Measurements from ENCODE around the gene ACSL6. TPM values are rescaled to one million over a fixed set of nuclear protein-coding genes. Genes with fewer than 3 reads are reported as not detected.

ACSL6 gene
- total RNA-seq, 1 experiment from 2014 or later: not detected

GRCh38 chr5:131993676-131994075 lies 17.8 kb downstream of the ACSL6 start:
- DNase-seq (ENCODE audit: low read depth): no peak
- in situ Hi-C loops (cut with HindIII; ENCODE audit: low pct_unique_long_range_greater_than_20kb, low sequenced_read_pairs): no loop called here

- DNase-seq (ENCODE audit: low read depth): no peak
- in situ Hi-C loops (cut with HindIII; ENCODE audit: low pct_unique_long_range_greater_than_20kb, low sequenced_read_pairs): no loop called here
Measured at GRCh38 chr5:131992370-131992769, 19.1 kb downstream of the ACSL6 start.

- in situ Hi-C loops (cut with HindIII; ENCODE audit: low pct_unique_long_range_greater_than_20kb, low sequenced_read_pairs): no loop called here
- DNase-seq (ENCODE audit: low read depth): no peak
Measured at GRCh38 chr5:131991593-131992324, 19.7 kb downstream of the ACSL6 start.

GRCh38 chr5:131990716-131991115 lies 20.7 kb downstream of the ACSL6 start:
- no peak for DNase-seq (ENCODE audit: low read depth)
- in situ Hi-C loops (cut with HindIII; ENCODE audit: low pct_unique_long_range_greater_than_20kb, low sequenced_read_pairs): no loop called here

GRCh38 chr5:131988601-131989000 lies 22.9 kb downstream of the ACSL6 start:
- DNase-seq (ENCODE audit: low read depth): no peak
- in situ Hi-C loops (cut with HindIII; ENCODE audit: low pct_unique_long_range_greater_than_20kb, low sequenced_read_pairs): no loop called here

- in situ Hi-C loops (cut with HindIII; ENCODE audit: low pct_unique_long_range_greater_than_20kb, low sequenced_read_pairs): no loop called here
- no peak for DNase-seq (ENCODE audit: low read depth)
Measured at GRCh38 chr5:131987251-131987650, 24.2 kb downstream of the ACSL6 start.

- in situ Hi-C loops (cut with HindIII; ENCODE audit: low pct_unique_long_range_greater_than_20kb, low sequenced_read_pairs): no loop called here
- DNase-seq (ENCODE audit: low read depth): no peak
Measured at GRCh38 chr5:131986161-131986912, 25.1 kb downstream of the ACSL6 start.

GRCh38 chr5:131984956-131985665 lies 26.3 kb downstream of the ACSL6 start:
- in situ Hi-C loops (cut with HindIII; ENCODE audit: low pct_unique_long_range_greater_than_20kb, low sequenced_read_pairs): no loop called here
- DNase-seq (ENCODE audit: low read depth): no peak

GRCh38 chr5:131983244-131983771 lies 28.1 kb downstream of the ACSL6 start:
- in situ Hi-C loops (cut with HindIII; ENCODE audit: low pct_unique_long_range_greater_than_20kb, low sequenced_read_pairs): no loop called here
- DNase-seq (ENCODE audit: low read depth): no peak

GRCh38 chr5:131981516-131981915 lies 29.9 kb downstream of the ACSL6 start:
- in situ Hi-C loops (cut with HindIII; ENCODE audit: low pct_unique_long_range_greater_than_20kb, low sequenced_read_pairs): no loop called here
- no peak for DNase-seq (ENCODE audit: low read depth)

GRCh38 chr5:131980696-131981095 lies 30.8 kb downstream of the ACSL6 start:
- no peak for DNase-seq (ENCODE audit: low read depth)
- in situ Hi-C loops (cut with HindIII; ENCODE audit: low pct_unique_long_range_greater_than_20kb, low sequenced_read_pairs): no loop called here

- in situ Hi-C loops (cut with HindIII; ENCODE audit: low pct_unique_long_range_greater_than_20kb, low sequenced_read_pairs): no loop called here
- DNase-seq (ENCODE audit: low read depth): no peak
Measured at GRCh38 chr5:131979816-131980215, 31.6 kb downstream of the ACSL6 start.

GRCh38 chr5:131977212-131977604 lies 34.2 kb downstream of the ACSL6 start:
- no peak for DNase-seq (ENCODE audit: low read depth)
- in situ Hi-C loops (cut with HindIII; ENCODE audit: low pct_unique_long_range_greater_than_20kb, low sequenced_read_pairs): no loop called here

- DNase-seq (ENCODE audit: low read depth): no peak
- in situ Hi-C loops (cut with HindIII; ENCODE audit: low pct_unique_long_range_greater_than_20kb, low sequenced_read_pairs): no loop called here
Measured at GRCh38 chr5:131976414-131977211, 34.8 kb downstream of the ACSL6 start.

- no peak for DNase-seq (ENCODE audit: low read depth)
- in situ Hi-C loops (cut with HindIII; ENCODE audit: low pct_unique_long_range_greater_than_20kb, low sequenced_read_pairs): no loop called here
Measured at GRCh38 chr5:131974956-131975726, 36.3 kb downstream of the ACSL6 start.

GRCh38 chr5:131974622-131974955 lies 36.9 kb downstream of the ACSL6 start:
- in situ Hi-C loops (cut with HindIII; ENCODE audit: low pct_unique_long_range_greater_than_20kb, low sequenced_read_pairs): no loop called here
- DNase-seq (ENCODE audit: low read depth): no peak

- DNase-seq (ENCODE audit: low read depth): no peak
- in situ Hi-C loops (cut with HindIII; ENCODE audit: low pct_unique_long_range_greater_than_20kb, low sequenced_read_pairs): no loop called here
Measured at GRCh38 chr5:131974016-131974415, 37.4 kb downstream of the ACSL6 start.
